Measurements from ENCODE around the gene MICALL2. TPM values are rescaled to one million over a fixed set of nuclear protein-coding genes. Genes with fewer than 3 reads are reported as not detected.

MICALL2 gene
- total RNA-seq, 1 donor from 2014 or later = 1.5 TPM

DNA sequence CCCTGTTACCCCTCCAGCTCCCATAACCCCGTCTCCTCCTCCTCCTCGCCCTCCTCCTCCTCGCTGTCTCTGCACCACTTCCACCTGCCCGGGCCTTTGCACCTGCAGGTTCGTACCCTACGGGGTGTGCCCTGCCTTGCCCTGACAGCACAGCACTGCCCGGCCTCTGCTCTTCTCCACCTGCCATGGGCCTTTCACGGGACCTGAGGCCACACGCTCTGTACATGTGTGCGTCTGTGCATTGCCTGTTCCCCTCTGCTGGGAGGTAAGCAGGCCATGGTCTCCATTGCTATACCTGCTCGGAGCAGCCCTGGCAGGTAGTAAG is 40.0 kb downstream of the MICALL2 start:
- intact Hi-C loops (cut with micrococcal nuclease) = no loop called here

GRCh38 chr7:1418505-1419309 is 40.6 kb downstream of the MICALL2 start:
- intact Hi-C loops (cut with micrococcal nuclease) = no loop called here

GRCh38 chr7:1415389-1415990 is 43.8 kb downstream of the MICALL2 start:
- intact Hi-C loops (cut with micrococcal nuclease) = no loop called here

- intact Hi-C loops (cut with micrococcal nuclease) = loop anchor here (1.0 to 5.0 kb wide), 3 partner anchors 45 to 222 kb away; partner anchors contain the start of gene MICALL2
These were observed 45.2 kb downstream of the MICALL2 start for GRCh38 chr7:1413936-1414639.

DNA sequence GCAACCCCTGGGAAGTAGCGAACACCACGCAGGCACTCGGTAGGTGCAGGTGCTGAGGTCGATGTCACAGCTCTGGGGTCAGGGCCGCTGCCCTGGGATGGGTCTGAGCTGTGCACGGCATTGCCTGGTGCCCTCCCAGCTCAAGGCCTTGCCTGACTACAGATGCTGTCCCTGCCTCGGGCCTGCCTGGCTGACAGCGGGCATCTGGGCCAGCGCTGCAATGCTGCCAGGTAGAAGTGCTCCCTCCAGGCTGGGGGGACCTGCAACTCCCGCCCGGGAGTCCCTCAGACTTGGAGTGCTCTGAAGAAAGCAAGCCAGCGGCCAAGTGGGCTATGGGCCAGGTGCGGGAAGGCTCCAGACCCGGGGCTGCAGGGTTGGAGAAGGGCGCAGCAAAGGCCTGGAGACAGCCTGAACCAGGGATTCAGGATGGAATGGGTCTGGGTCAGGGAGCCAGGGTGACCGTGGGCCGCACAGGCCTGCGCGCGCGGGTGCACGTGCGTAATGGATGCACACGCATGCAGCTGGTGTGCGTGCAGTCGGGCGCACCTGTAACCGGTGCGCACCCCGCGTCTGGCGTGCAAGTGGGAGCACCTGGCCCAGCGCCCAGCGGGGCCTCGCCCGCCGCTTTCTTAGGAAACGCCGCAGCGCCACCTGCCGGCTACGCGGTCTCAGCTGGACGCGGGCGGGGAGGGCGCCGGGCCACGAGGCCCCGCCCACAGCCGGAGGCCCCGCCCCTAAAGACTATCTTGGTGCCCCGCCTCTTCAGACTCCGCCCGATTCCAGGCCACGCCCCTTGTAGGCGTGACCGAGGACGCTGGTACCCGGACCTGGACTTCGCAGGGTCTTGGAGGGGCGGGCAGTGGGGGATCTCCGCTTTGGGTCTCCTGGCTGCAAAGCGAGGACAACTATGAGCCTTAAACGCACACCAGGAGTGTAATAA is 46.7 kb downstream of the MICALL2 start:
- intact Hi-C loops (cut with micrococcal nuclease) = loop anchor here (1.0 to 5.0 kb wide), 3 partner anchors 47 to 220 kb away; partner anchors contain the start of gene MICALL2

DNA sequence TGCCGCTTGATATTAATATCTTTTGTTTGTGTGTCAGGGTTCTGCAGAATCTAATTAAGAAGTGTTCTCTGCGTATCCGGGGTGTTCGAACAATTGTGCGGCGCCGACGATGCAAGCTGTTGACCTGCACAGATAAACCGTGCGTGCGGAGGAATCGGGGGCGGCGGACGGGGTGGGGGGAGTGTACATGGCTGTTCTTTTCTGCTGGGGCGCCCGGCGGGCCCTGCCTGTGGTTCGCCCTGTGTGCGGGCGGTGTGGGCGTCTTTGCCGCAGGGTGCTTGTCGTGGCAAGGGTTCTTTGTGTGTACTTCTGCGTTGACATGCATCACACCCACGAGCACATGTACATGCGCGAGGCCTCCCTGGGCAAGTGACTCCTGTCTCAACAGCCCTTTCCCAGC is 47.9 kb downstream of the MICALL2 start:
- intact Hi-C loops (cut with micrococcal nuclease) = loop anchor here (5.0 kb wide), 2 partner anchors 169 to 219 kb away; no protein-coding TSS in a partner anchor

- intact Hi-C loops (cut with micrococcal nuclease) = loop anchor here (5.0 kb wide), 2 partner anchors 169 to 219 kb away; no protein-coding TSS in a partner anchor
These were observed 48.3 kb downstream of the MICALL2 start for GRCh38 chr7:1410992-1411391.

GRCh38 chr7:1409555-1409954 is 49.7 kb downstream of the MICALL2 start:
- intact Hi-C loops (cut with micrococcal nuclease) = no loop called here

GRCh38 chr7:1408466-1408865 is 50.8 kb downstream of the MICALL2 start:
- intact Hi-C loops (cut with micrococcal nuclease) = no loop called here

DNA sequence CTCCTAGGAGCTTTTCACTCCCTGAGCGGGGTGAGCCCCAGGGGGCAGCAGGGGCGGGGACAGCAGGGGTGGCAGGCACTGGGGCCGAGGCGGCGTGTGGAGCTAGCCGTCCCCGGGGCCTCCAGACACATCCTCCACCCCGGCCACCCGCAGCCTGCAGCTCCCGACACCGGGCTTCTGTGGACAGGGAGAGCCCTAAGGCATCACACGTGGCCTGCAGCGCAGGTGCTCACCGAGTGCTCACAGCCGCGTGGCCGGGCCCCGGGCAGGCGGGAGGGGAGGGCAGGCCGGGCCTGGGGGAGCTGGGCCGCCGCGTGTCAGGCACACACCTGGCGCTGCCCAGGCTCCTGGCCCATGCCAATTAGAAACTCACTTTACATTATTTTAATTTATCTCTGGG is 51.4 kb downstream of the MICALL2 start:
- intact Hi-C loops (cut with micrococcal nuclease) = no loop called here

DNA sequence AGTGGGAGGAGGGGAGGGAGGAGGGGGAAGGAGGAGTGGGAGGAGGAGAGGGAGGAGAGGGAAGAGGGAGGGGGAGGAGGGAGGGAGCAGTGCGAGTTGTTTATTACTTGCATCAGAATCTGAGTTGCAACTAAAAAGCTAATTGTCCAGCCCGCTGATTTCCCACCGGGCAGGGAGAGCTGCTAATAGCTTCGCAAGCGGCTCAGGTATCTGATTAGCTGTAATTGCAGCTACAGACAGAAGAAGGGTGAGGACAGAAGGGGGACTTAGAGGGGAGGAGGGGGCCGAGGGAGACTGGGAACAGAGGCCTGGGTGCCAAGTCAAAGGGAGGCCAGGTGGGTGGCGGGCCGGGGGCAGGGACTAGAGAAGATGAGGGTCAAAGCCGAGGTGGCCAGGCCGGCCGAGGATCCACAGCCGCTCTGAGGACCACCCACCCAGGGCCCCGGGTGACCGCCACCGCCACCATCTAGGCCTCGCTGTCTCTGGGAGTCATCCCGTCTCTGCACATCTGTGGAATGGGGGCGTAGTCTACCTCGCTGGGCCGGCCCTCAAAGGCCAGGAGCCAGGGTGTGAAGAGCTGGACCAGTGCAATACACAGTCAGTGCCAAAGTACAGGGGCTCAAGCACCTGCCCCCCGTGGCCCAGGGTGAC is 54.2 kb downstream of the MICALL2 start:
- intact Hi-C loops (cut with micrococcal nuclease) = no loop called here

DNA sequence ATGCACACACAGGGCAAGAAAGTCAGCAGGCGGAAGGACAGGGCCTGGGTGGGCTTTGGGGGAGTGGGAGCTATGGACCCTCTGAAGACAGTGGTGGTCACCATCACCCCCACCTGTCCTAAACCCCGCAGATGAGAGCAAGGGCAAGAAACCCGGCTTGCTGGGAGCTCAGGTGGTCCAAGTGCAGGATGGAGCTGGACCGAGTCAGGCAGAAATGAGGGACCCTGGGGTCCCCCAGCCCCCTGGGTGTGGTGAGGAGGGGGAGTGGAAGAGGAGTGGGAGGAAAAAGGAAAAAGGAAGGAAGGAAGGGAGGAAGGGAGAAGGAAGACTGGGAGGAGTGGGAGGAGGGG is 54.8 kb downstream of the MICALL2 start:
- intact Hi-C loops (cut with micrococcal nuclease) = no loop called here

DNA sequence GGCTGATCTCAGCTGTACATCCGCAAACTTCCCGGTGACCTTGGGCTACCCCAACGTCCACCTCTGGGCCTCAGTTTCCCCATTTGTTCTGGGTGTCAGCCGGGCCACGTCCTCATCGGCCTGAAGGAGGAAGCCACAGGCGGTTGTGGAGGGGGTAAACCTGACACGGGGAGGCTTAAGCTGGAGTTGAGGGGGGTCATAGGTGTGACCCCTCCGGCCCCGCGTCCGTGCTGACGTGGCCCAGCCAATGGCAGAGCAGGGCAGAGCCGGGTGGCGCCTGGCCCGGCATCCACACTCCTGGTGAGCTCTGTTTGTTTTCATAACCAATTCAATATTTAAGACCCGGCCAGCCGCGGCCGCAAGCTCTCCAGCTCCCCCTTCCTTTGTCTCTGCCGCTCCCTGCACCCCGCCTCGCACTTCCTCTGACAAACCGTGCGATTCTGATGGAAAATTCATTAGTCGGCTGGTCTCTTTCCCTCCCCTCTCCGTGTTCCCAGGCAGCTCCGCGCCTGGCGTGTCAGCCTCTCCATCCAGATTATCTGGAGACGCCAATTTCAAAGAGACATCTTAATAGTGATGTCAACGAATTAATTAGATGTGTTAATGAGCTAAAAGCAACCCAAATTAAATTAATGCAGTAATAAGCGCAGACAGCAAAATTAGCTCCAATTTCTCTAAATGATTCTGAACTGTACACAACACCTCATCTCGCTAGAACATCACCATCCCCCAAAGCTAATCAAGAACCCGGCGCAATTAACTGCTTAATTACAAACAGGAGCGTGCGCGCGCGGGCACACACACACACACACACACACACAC is 55.4 kb downstream of the MICALL2 start:
- intact Hi-C loops (cut with micrococcal nuclease) = no loop called here

DNA sequence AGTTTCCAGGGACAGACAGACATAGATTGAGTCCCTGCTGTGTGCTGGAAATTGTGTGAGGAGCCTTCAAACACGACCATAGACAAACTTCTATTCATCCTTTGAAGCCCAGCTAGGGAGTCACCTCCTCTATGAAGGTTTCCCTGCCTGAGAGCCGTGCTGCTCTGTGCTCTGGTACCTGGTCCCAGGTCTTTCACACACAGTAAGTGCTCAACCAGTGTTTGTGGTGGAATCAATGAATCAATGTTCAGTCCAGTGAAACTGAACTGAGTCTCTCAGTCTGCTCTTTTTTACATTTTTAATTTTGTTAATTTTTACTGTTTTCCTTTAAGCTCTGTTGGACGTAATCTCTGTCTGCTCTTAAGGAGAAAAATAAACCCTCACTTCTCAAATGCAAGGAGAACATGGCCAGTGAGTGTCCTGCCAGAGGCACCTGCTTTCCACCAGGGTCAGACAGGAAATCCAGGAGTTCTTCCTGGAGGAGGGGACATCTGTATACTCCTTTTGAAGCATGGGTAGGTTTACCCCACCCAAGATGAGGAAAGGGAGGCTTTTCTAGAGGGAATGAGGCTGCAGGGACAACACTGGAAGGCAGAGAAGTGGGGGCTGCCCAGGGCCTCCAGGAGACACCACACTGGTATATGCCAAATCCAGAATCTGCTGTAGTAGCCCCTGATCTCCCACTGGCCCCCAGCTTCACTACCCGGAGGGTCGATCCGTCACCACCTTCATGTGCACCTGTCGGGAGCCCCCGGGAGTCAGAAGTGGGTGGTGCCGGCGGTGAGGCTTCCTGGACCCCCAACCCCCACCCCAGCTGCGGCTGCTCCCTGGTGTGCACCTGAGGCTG is 56.3 kb downstream of the MICALL2 start:
- intact Hi-C loops (cut with micrococcal nuclease) = no loop called here

GRCh38 chr7:1402110-1402790 is 57.0 kb downstream of the MICALL2 start:
- intact Hi-C loops (cut with micrococcal nuclease) = no loop called here

DNA sequence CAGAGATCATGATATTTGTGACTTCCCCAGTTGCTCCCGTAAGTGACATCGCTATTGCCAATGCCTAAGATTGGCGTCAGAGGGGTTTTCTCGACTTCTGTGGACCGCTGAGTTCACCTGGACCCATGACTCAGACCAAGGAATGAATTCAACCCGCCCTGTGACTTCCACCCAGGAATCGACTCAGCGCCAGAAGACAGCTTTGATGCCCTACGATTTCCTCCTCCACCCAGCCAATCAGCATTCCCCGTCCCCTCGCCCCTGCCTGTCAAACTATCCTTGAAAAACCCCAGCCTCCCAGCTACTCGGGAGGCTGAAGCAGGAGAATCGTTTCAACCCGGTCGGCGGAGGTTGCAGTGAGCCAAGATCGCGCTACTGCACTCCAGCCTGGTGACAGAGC is 58.3 kb downstream of the MICALL2 start:
- intact Hi-C loops (cut with micrococcal nuclease) = no loop called here

- intact Hi-C loops (cut with micrococcal nuclease) = no loop called here
These were observed 58.9 kb downstream of the MICALL2 start for GRCh38 chr7:1400371-1400770.
